ENCODE measurements around the gene SP3. TPM values are rescaled to one million over a fixed set of nuclear protein-coding genes. Genes with fewer than 3 reads are reported as not detected.

Gene SP3
- total and polyA plus RNA-seq, 2 of the 8 experiments (the other 6 are each of a cell fraction or from before 2014, with no cell fraction given), result 31.0 to 92.1 TPM

- CTCF ChIA-PET (ENCODE audit: partially characterized antibody), result no interaction called here
- no peak for TF ChIP-seq TCF12 (IDR thresholded peaks at IDR 0.05; ENCODE audit: low read depth, low read length)
- no peak for TF ChIP-seq SIN3A (conservative IDR thresholded peaks at IDR 0.05 in 1 of 2, IDR thresholded peaks at IDR 0.05 in 1 of 2; ENCODE audit: low read depth in 1 of 2, low read length in 2 of 2)
- TF ChIP-seq EGR1 (IDR thresholded peaks at IDR 0.05; ENCODE audit: borderline replicate concordance, low read depth, low read length), result no peak
- TF ChIP-seq MAX (IDR thresholded peaks at IDR 0.05), result no peak
- no peak for TF ChIP-seq NANOG (IDR thresholded peaks at IDR 0.05; ENCODE audit: insufficient read depth, low read depth, low read length, poor library complexity, severe bottlenecking)
- no peak for TF ChIP-seq YY1 (IDR thresholded peaks at IDR 0.05; ENCODE audit: low read depth, low read length)
- no peak for TF ChIP-seq HDAC2 (IDR thresholded peaks at IDR 0.05; ENCODE audit: borderline replicate concordance in 1 of 2, low read depth in 2 of 2, low read length in 2 of 2)
- TF ChIP-seq CHD1 (IDR thresholded peaks at IDR 0.05; ENCODE audit: low read depth, low read length), result no peak
- no peak for TF ChIP-seq SP4 (IDR thresholded peaks at IDR 0.05; ENCODE audit: low read length)
Observed at GRCh38 chr2:173972165-173972564, 7.0 kb upstream of the SP3 start.

More at GRCh38 chr2:173972165-173972564, 7.0 kb upstream of the SP3 start:
- H3K4me1 ChIP-seq (replicated peaks in 1 of 4; ENCODE audit: control insufficient read depth in 3 of 4, insufficient read depth in 4 of 4, low read length in 3 of 4), result peaks cover 0 to 7% (median 3%) of the 10 kb centered on the region in 4 experiments; a peak in 4 of 7 replicates
- no peak overlapping the region for H2BK5ac ChIP-seq (ENCODE audit: low read depth, low read length)
- H3K56ac ChIP-seq (replicated peaks; ENCODE audit: insufficient read length, low read depth, low read length), result no peak overlapping the region
- no peak overlapping the region for H3K4ac ChIP-seq (replicated peaks; ENCODE audit: insufficient read length, low read depth, low read length)
- no peak overlapping the region for H2AK5ac ChIP-seq (ENCODE audit: low read depth, low read length)
- H4K8ac ChIP-seq (ENCODE audit: extremely low read depth, insufficient read depth, low read length), result no peak overlapping the region
- no peak overlapping the region for H3K4me3 ChIP-seq (ENCODE audit: extremely low read depth in 1 of 4, insufficient read depth in 2 of 4, low read depth in 3 of 4, low read length in 4 of 4)
- no peaks in the 10 kb centered on the region for H3K27me3 ChIP-seq (replicated peaks in 1 of 4; ENCODE audit: control insufficient read depth in 3 of 4, extremely low read depth in 1 of 4, insufficient read depth in 3 of 4, low read length in 3 of 4)
- no peak overlapping the region for H3K27ac ChIP-seq (ENCODE audit: low read depth, low read length)
- no peak overlapping the region for H2BK15ac ChIP-seq (ENCODE audit: low read length)
- no peaks in the 10 kb centered on the region for H4K20me1 ChIP-seq (replicated peaks in 1 of 2; ENCODE audit: control insufficient read depth in 1 of 2, insufficient read depth in 2 of 2, low read length in 2 of 2)
- no peak overlapping the region for H2BK20ac ChIP-seq (ENCODE audit: low read length)
- WGBS, 2 experiments (ENCODE audit: extremely low coverage in 1 of 2, insufficient coverage in 1 of 2, insufficient read length in 1 of 2, insufficient replicate concordance in 2 of 2, low coverage in 1 of 2, low lambda C conversion rate in 2 of 2, missing lambda C conversion rate in 1 of 2), result 86% methylated on average over 2 of the region's 2 CpGs; no CpG with 5 or more reads in 1 of the 2 experiments
- no peak overlapping the region for H3K9ac ChIP-seq (replicated peaks in 1 of 4; ENCODE audit: extremely low read depth in 1 of 4, low read depth in 3 of 4, low read length in 3 of 4)
- FAIRE-seq, result no peak
- no peaks in the 10 kb centered on the region for H3K79me1 ChIP-seq (ENCODE audit: low read depth, low read length)
- H3K18ac ChIP-seq (ENCODE audit: extremely low read depth, low read length), result no peak overlapping the region
- POLR2A ChIA-PET (ENCODE audit: partially characterized antibody), result no interaction called here
- H3K9me3 ChIP-seq (ENCODE audit: insufficient read depth in 2 of 2, low read depth in 1 of 2, low read length in 1 of 2), result no peaks in the 10 kb centered on the region
- H3K36me3 ChIP-seq (ENCODE audit: control insufficient read depth in 2 of 4, insufficient read depth in 4 of 4, low read length in 3 of 4), result no peaks in the 10 kb centered on the region
- no peak overlapping the region for H3K23ac ChIP-seq (ENCODE audit: insufficient read length)
- H4K5ac ChIP-seq (ENCODE audit: insufficient read length, low read depth, low read length), result no peak overlapping the region
- no peak overlapping the region for H4K91ac ChIP-seq (replicated peaks; ENCODE audit: insufficient read length, low read length)
- no peaks in the 10 kb centered on the region for H3K23me2 ChIP-seq (ENCODE audit: low read depth, low read length)
- no peak overlapping the region for H3K14ac ChIP-seq (ENCODE audit: insufficient read length)
- H2AFZ ChIP-seq (ENCODE audit: low read length), result no peak overlapping the region
- no peaks in the 10 kb centered on the region for H3K79me2 ChIP-seq (ENCODE audit: control insufficient read depth in 1 of 2, insufficient read depth in 2 of 2, low read length in 2 of 2)
- no peak overlapping the region for H2BK120ac ChIP-seq (replicated peaks; ENCODE audit: low read depth, low read length)
- no peak overlapping the region for H3K4me2 ChIP-seq (ENCODE audit: insufficient read depth in 1 of 2, low read depth in 2 of 2, low read length in 2 of 2)
- DNase-seq (ENCODE audit: low read depth in 1 of 2, low spot score in 2 of 2), result no peak
- no peak overlapping the region for H2BK12ac ChIP-seq (ENCODE audit: low read depth, low read length)

All from H1 (cell line).